WI38 (cell line): Measurements from ENCODE around the gene ST3GAL3.

ENCODE experiments used
- H3K4me3 ChIP-seq: 2 replicates; pipeline ENCODE4 v1.5.1; 2011; ENCODE audit warnings: low read depth, mild to moderate bottlenecking, control low read depth, low read length
- CTCF ChIP-seq: IDR thresholded peaks from 2 replicates; pipeline ENCODE4 v1.5.1; 2012; ENCODE audit warnings: low read depth, mild to moderate bottlenecking, control low read depth, low read length

The ST3GAL3 gene

DNA sequence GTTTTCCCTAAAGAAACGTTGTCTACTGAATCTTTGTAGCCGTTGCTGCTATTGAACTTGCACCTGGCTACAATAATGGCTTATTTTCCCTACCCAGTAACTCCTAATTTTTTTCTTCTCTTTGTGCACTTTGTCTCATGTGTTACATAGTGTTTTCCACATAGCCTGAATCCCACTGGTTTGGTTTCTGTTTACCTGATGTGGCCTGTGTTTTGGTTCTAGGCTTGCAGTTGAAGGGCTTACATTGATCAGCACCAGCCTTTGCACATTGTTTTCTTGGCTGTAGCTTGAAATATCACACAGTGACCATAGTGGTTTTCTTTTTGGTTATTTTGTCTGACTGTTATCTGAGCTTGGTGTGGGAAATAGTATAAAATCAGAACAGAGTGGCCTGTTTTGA lies 29.5 kb downstream of the ST3GAL3 start:
- no peak overlapping the region for H3K4me3 ChIP-seq
- no peak for TF ChIP-seq CTCF

GRCh38 chr1:43742026-43742425 lies 34.7 kb downstream of the ST3GAL3 start:
- no peak for TF ChIP-seq CTCF

DNA sequence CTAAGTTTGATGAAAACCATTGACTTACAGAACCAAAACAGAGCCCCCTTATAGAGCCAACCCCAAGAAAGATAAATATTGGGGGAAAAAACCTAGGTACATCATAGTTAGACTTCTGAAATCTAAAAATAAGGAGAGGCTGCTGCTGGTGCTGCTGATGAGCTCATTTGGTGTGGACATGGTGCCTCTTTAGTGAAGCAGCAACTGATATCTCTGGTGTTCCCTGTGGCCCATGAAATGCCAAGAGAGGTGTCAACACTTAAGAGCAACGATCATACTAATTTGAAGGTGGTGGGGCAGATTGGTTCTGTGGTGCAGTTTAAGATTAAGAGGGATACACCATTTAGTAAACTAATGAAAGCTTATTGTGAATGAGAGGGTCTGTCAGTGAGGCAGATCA lies 35.9 kb downstream of the ST3GAL3 start:
- H3K4me3 ChIP-seq = no peak overlapping the region
- no peak for TF ChIP-seq CTCF

More at GRCh38 chr1:43742026-43742425, 34.7 kb downstream of the ST3GAL3 start:
- no peak overlapping the region for H3K4me3 ChIP-seq

DNA sequence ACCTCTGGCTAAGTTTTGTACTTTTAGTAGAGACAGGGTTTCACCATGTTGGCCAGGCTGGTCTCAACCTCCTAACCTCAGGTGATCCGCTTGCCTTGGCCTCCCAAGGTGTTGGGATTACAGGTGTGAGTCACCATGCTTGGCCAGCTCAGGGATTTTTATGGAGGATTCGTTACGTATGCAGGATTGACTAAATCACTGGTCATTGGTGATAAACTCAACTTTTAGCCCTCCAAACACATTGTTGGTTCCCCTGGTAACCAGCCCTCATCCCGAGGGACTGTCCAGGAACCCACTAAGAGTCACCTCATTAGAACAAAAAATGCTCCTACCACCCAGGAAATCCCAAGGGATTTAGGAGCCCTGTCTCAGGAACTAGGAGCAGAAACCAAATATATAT lies 40.4 kb downstream of the ST3GAL3 start:
- no peak overlapping the region for H3K4me3 ChIP-seq
- TF ChIP-seq CTCF = no peak

DNA sequence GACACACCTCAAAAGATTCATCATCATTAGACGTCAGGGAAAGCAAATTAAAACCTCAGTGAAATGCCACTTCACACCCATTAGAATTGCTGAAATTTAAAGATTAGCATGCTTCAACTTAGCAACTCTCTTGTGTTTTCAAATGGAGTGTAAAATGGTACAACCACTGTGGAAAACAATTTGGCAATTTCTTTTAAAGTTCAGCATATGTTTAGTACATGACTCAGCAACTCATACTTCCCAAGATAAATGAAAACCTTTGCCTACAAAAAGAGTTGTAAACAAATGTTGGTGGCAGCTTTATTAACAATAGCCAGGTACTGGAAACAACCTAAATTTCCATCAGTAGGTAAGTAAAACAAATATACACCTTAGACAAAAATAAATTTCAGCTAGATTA lies 42.7 kb downstream of the ST3GAL3 start:
- H3K4me3 ChIP-seq = no peak overlapping the region
- TF ChIP-seq CTCF = no peak

DNA sequence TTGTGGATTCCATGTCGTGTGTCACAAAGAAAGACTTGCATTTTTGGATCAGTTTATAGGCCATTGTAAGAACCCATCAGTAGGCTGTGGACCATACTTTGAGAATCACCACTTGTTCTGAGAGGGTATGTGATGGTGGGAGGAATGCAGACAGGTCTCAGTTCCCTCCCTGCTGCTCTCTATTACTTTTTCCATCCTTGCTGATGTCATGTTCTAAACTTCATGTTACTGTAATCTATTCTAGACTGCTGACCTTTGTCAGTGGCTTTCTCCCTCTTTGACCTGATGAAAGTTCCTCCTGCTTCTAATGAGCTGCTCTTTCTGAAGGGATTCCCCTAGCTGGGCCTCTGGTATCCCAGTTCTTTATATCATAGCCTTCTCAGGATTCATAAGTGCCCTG lies 46.1 kb downstream of the ST3GAL3 start:
- TF ChIP-seq CTCF = no peak
- H3K4me3 ChIP-seq = no peak overlapping the region

GRCh38 chr1:43754892-43755291 lies 47.6 kb downstream of the ST3GAL3 start:
- H3K4me3 ChIP-seq = no peak overlapping the region
- no peak for TF ChIP-seq CTCF
